ENCODE measurements around the gene WWC2. TPM values are rescaled to one million over a fixed set of nuclear protein-coding genes. Genes with fewer than 3 reads are reported as not detected.

The WWC2 gene
- total and polyA plus RNA-seq, 2 donors (not counting 3 experiments of a cell fraction or from before 2014, with no cell fraction given) = 12.9 to 52.2 TPM

DNA sequence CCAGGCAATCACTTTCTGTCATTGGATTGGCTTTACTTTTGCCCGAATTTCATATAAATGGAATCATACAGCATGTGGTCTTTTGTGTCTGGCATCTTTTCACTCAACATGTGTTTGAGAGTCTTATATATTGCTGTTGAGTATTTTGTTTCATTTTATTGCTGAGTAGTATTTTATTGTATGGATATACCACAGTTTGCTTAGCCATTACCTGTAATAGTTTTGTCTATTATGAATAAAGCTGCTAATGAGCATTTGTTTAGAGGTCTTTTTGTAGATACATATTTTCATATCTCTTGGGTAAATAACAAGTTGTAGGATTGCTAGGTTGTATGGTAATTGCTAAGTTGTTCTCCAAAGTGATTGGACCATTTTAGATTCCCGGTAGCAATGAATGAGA, 105.7 kb downstream of the WWC2 start:
- no peaks in the 10 kb centered on the region for H3K9me3 ChIP-seq (replicated peaks; ENCODE audit: control insufficient read depth, insufficient read depth, low read length)
- H4K20me1 ChIP-seq (replicated peaks; ENCODE audit: control insufficient read depth, extremely low read depth, insufficient read depth, low read length) = no peaks in the 10 kb centered on the region
- TF ChIP-seq EZH2 (IDR thresholded peaks at IDR 0.05; ENCODE audit: borderline replicate concordance, low read depth, low read length, severe bottlenecking) = no peak
- TF ChIP-seq GATA2 (IDR thresholded peaks at IDR 0.05; ENCODE audit: insufficient read depth, insufficient read length, low read depth, low read length) = no peak
- TF ChIP-seq FOS (IDR thresholded peaks at IDR 0.05; ENCODE audit: borderline replicate concordance, insufficient read depth, low read length) = no peak
- no peak for TF ChIP-seq MYC (IDR thresholded peaks at IDR 0.05; ENCODE audit: low read depth, low read length)
- TF ChIP-seq, protein P1, sequence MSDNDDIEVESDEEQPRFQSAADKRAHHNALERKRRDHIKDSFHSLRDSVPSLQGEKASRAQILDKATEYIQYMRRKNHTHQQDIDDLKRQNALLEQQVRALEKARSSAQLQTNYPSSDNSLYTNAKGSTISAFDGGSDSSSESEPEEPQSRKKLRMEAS (IDR thresholded peaks at IDR 0.05; ENCODE audit: insufficient read depth, insufficient read length) = no peak
- TF ChIP-seq, protein P2, sequence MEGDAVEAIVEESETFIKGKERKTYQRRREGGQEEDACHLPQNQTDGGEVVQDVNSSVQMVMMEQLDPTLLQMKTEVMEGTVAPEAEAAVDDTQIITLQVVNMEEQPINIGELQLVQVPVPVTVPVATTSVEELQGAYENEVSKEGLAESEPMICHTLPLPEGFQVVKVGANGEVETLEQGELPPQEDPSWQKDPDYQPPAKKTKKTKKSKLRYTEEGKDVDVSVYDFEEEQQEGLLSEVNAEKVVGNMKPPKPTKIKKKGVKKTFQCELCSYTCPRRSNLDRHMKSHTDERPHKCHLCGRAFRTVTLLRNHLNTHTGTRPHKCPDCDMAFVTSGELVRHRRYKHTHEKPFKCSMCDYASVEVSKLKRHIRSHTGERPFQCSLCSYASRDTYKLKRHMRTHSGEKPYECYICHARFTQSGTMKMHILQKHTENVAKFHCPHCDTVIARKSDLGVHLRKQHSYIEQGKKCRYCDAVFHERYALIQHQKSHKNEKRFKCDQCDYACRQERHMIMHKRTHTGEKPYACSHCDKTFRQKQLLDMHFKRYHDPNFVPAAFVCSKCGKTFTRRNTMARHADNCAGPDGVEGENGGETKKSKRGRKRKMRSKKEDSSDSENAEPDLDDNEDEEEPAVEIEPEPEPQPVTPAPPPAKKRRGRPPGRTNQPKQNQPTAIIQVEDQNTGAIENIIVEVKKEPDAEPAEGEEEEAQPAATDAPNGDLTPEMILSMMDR (IDR thresholded peaks at IDR 0.05; ENCODE audit: extremely low read depth in 1 of 2, insufficient read depth in 1 of 2, low read depth in 1 of 2, low read length in 2 of 2) = no peak
- TF ChIP-seq POLR2A (IDR thresholded peaks at IDR 0.05; ENCODE audit: low read depth, low read length) = no peak
- no peak for TF ChIP-seq POLR2AphosphoS5 (IDR thresholded peaks at IDR 0.05; ENCODE audit: insufficient read depth, low read depth, low read length)
- no peak for TF ChIP-seq JUN (IDR thresholded peaks at IDR 0.05; ENCODE audit: borderline replicate concordance, insufficient read depth, insufficient read length, low read depth)
- no peak overlapping the region for H2AFZ ChIP-seq (ENCODE audit: low read depth, low read length)
- H3K4me1 ChIP-seq (ENCODE audit: control insufficient read depth, extremely low read depth, insufficient read depth, low read length) = peaks cover 14% of the 10 kb centered on the region
- no peaks in the 10 kb centered on the region for H3K27me3 ChIP-seq (ENCODE audit: control insufficient read depth in 2 of 2, insufficient read depth in 2 of 2, low read length in 2 of 2)
- ChIA-PET POLR2A (interaction anchor here (0.5 kb wide), 1 partner anchor 26 kb away, joined by 7 read pairs; no protein-coding TSS in a partner anchor), CTCF (interaction anchor here (0.8 kb wide), 1 partner anchor 58 kb away, joined by 3 read pairs; no protein-coding TSS in a partner anchor)
- no peak for FAIRE-seq
- H3K9me1 ChIP-seq (replicated peaks; ENCODE audit: control insufficient read depth, extremely low read depth, insufficient read depth, low read length) = no peaks in the 10 kb centered on the region
- H3K9ac ChIP-seq (replicated peaks; ENCODE audit: extremely low read depth, insufficient read depth, low read length) = no peak overlapping the region
- H3K27ac ChIP-seq (ENCODE audit: insufficient read depth, low read depth, low read length) = no peak overlapping the region
- no peaks in the 10 kb centered on the region for H3K36me3 ChIP-seq (ENCODE audit: control insufficient read depth in 2 of 2, extremely low read depth in 1 of 2, insufficient read depth in 2 of 2, low read length in 2 of 2)
- H3K4me2 ChIP-seq (ENCODE audit: insufficient read depth, low read length) = no peak overlapping the region
- no TSS peak for BruUV-seq (replicated peaks)
- no peak for DNase-seq (ENCODE audit: low read depth, low spot score)
- dilution Hi-C loops (cut with MboI; ENCODE audit: extremely low pct_ligation_motif_present, low sequenced_read_pairs) (no loop called here), intact Hi-C loops (cut with micrococcal nuclease) (no loop called here)
- H3K4me3 ChIP-seq (replicated peaks in 1 of 3; ENCODE audit: insufficient read depth in 1 of 3, low read depth in 1 of 3, low read length in 3 of 3) = no peak overlapping the region
- peaks cover 18% of the 10 kb centered on the region for H3K79me2 ChIP-seq (ENCODE audit: control insufficient read depth, insufficient read depth, low read length)

Measured in endothelial cell of umbilical vein (primary cell).